ENCODE data around the gene PRKG2. TPM values are rescaled to one million over a fixed set of nuclear protein-coding genes. Genes with fewer than 3 reads are reported as not detected.
A peak's percentile ranks its signal among the peaks of the same experiment; 100 is the strongest.

The PRKG2 gene
- total RNA-seq, 4 donors from 2014 or later = 0.20 TPM; not detected in 3

- in situ Hi-C loops (cut with MboI; ENCODE audit: low sequenced_read_pairs in 4 of 4) = loop anchor here in 1 of 4 donors (10.0 kb wide), 1 partner anchor 284 kb away; no protein-coding TSS in a partner anchor
- H3K4me1 ChIP-seq = no peaks in the 10 kb centered on the region
Measured at GRCh38 chr4:81071013-81071412, 144.0 kb downstream of the PRKG2 start.

GRCh38 chr4:81069706-81070331 is 145.2 kb downstream of the PRKG2 start:
- H3K4me1 ChIP-seq = no peaks in the 10 kb centered on the region
- H3K36me3 ChIP-seq = no peaks in the 10 kb centered on the region
- intact Hi-C loops (cut with DNase I; ENCODE audit: low total_unique reads) (loop anchor here (5.0 kb wide), 1 partner anchor 282 kb away; no protein-coding TSS in a partner anchor), in situ Hi-C loops (cut with MboI; ENCODE audit: low sequenced_read_pairs in 4 of 4) (loop anchor here in 1 of 4 donors (10.0 kb wide), 1 partner anchor 285 kb away; no protein-coding TSS in a partner anchor)
- no peak for TF ChIP-seq POLR2A (IDR thresholded peaks at IDR 0.05)
- peak; percentile 21 to 78 (median 64) for TF ChIP-seq CTCF (IDR thresholded peaks at IDR 0.05 in 4 of 5, conservative IDR thresholded peaks at IDR 0.05 in 1 of 5)
- no peak overlapping the region for H3K27ac ChIP-seq
- H3K4me3 ChIP-seq = no peak overlapping the region
- H3K27me3 ChIP-seq = no peaks in the 10 kb centered on the region
- peak; percentile 16 to 28 for DNase-seq
- peak; percentile 45 to 68 for ATAC-seq
- H3K9me3 ChIP-seq = no peaks in the 10 kb centered on the region

More at GRCh38 chr4:81071013-81071412, 144.0 kb downstream of the PRKG2 start:
- DNase-seq (no peak), ATAC-seq (no peak)
- no peaks in the 10 kb centered on the region for H3K36me3 ChIP-seq
- TF ChIP-seq POLR2A (IDR thresholded peaks at IDR 0.05) (no peak), CTCF (IDR thresholded peaks at IDR 0.05 in 4 of 5, conservative IDR thresholded peaks at IDR 0.05 in 1 of 5) (no peak)
- no peak overlapping the region for H3K27ac ChIP-seq
- no peaks in the 10 kb centered on the region for H3K27me3 ChIP-seq
- intact Hi-C loops (cut with DNase I; ENCODE audit: low total_unique reads) = loop anchor here (5.0 kb wide), 1 partner anchor 281 kb away; no protein-coding TSS in a partner anchor
- H3K9me3 ChIP-seq = no peaks in the 10 kb centered on the region
- H3K4me3 ChIP-seq = no peak overlapping the region

GRCh38 chr4:81065446-81065845 is 149.6 kb downstream of the PRKG2 start:
- in situ Hi-C loops (cut with MboI; ENCODE audit: low sequenced_read_pairs in 4 of 4) (no loop called here), intact Hi-C loops (cut with DNase I; ENCODE audit: low total_unique reads) (no loop called here)
- Histone ChIP-seq H3K4me3 (no peak overlapping the region), H3K27me3 (no peaks in the 10 kb centered on the region), H3K9me3 (no peaks in the 10 kb centered on the region), H3K4me1 (no peaks in the 10 kb centered on the region), H3K27ac (no peak overlapping the region), H3K36me3 (no peaks in the 10 kb centered on the region)
- no peak for ATAC-seq
- TF ChIP-seq POLR2A (IDR thresholded peaks at IDR 0.05) (no peak), CTCF (IDR thresholded peaks at IDR 0.05 in 4 of 5, conservative IDR thresholded peaks at IDR 0.05 in 1 of 5) (no peak)
- DNase-seq = no peak

- Histone ChIP-seq H3K27ac (no peak overlapping the region), H3K27me3 (no peaks in the 10 kb centered on the region), H3K9me3 (no peaks in the 10 kb centered on the region), H3K4me1 (no peaks in the 10 kb centered on the region), H3K4me3 (no peak overlapping the region), H3K36me3 (no peaks in the 10 kb centered on the region)
- ATAC-seq (no peak), DNase-seq (no peak)
- in situ Hi-C loops (cut with MboI; ENCODE audit: low sequenced_read_pairs in 4 of 4) = no loop called here
- no peak for TF ChIP-seq POLR2A (IDR thresholded peaks at IDR 0.05)
- TF ChIP-seq CTCF (IDR thresholded peaks at IDR 0.05 in 4 of 5, conservative IDR thresholded peaks at IDR 0.05 in 1 of 5) = no peak
- intact Hi-C loops (cut with DNase I; ENCODE audit: low total_unique reads) = no loop called here
Measured at GRCh38 chr4:81062001-81062400, 153.0 kb downstream of the PRKG2 start.
